ENCODE measurements around the gene BASP1.

The BASP1 gene

DNA sequence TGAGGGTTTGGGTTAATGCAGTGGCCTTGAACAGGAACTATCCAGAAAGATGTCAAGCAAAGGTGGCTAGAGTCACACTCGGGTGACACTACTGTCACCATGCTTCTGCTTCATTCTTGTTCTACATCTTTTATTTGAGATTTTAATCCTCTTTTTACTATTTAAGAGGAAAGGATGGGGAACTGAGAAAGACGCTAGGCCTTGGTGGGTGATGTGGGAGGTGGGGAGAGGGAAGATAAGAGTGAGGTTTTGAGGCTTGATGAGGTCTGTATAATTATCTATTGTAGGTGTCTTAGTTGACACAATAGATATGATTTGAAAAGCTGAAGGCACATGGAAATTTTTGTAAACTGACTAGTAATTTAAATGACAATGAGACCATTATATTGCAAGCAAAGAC lies 3.5 kb upstream of the BASP1 start:
- no peak for TF ChIP-seq ZFP30 (CRISPR knock-in tag; IDR thresholded peaks at IDR 0.05)
- no peak for TF ChIP-seq ZNF8 (CRISPR knock-in tag; IDR thresholded peaks at IDR 0.05)
- TF ChIP-seq, protein P1, sequence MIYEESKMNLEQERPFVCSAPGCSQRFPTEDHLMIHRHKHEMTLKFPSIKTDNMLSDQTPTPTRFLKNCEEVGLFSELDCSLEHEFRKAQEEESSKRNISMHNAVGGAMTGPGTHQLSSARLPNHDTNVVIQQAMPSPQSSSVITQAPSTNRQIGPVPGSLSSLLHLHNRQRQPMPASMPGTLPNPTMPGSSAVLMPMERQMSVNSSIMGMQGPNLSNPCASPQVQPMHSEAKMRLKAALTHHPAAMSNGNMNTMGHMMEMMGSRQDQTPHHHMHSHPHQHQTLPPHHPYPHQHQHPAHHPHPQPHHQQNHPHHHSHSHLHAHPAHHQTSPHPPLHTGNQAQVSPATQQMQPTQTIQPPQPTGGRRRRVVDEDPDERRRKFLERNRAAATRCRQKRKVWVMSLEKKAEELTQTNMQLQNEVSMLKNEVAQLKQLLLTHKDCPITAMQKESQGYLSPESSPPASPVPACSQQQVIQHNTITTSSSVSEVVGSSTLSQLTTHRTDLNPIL (CRISPR knock-in tag; IDR thresholded peaks at IDR 0.05; ENCODE audit: low read depth): no peak
- TF ChIP-seq ARNTL (CRISPR knock-in tag; IDR thresholded peaks at IDR 0.05; ENCODE audit: borderline replicate concordance, low read depth): no peak
- no peak for TF ChIP-seq SNAI2 (CRISPR knock-in tag; IDR thresholded peaks at IDR 0.05)
- TF ChIP-seq PPARA (CRISPR knock-in tag; IDR thresholded peaks at IDR 0.05; ENCODE audit: borderline replicate concordance): no peak
- no peak for TF ChIP-seq ISL1 (CRISPR knock-in tag; IDR thresholded peaks at IDR 0.05)
- no peak for TF ChIP-seq BACH2 (CRISPR knock-in tag; IDR thresholded peaks at IDR 0.05; ENCODE audit: borderline replicate concordance)
- TF ChIP-seq TOX (CRISPR knock-in tag; IDR thresholded peaks at IDR 0.05; ENCODE audit: borderline replicate concordance): no peak
- no peak for TF ChIP-seq ZNF565 (CRISPR knock-in tag; conservative IDR thresholded peaks at IDR 0.05; ENCODE audit: low read depth)
- no peak for TF ChIP-seq ESRRG (CRISPR knock-in tag; IDR thresholded peaks at IDR 0.05)
- TF ChIP-seq, protein P2, sequence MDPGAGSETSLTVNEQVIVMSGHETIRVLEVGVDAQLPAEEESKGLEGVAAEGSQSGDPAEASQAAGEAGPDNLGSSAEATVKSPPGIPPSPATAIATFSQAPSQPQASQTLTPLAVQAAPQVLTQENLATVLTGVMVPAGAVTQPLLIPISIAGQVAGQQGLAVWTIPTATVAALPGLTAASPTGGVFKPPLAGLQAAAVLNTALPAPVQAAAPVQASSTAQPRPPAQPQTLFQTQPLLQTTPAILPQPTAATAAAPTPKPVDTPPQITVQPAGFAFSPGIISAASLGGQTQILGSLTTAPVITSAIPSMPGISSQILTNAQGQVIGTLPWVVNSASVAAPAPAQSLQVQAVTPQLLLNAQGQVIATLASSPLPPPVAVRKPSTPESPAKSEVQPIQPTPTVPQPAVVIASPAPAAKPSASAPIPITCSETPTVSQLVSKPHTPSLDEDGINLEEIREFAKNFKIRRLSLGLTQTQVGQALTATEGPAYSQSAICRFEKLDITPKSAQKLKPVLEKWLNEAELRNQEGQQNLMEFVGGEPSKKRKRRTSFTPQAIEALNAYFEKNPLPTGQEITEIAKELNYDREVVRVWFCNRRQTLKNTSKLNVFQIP (CRISPR knock-in tag; IDR thresholded peaks at IDR 0.05; ENCODE audit: borderline replicate concordance, low read depth): no peak
- TF ChIP-seq TCF4 (CRISPR knock-in tag; IDR thresholded peaks at IDR 0.05; ENCODE audit: borderline replicate concordance): no peak
- TF ChIP-seq CSDC2 (CRISPR knock-in tag; IDR thresholded peaks at IDR 0.05): no peak
- no peak for TF ChIP-seq RARB (CRISPR knock-in tag; IDR thresholded peaks at IDR 0.05)
- no peak for TF ChIP-seq ZNF70 (CRISPR knock-in tag; IDR thresholded peaks at IDR 0.05)
- TF ChIP-seq OSR1 (CRISPR knock-in tag; IDR thresholded peaks at IDR 0.05): no peak
- TF ChIP-seq GLIS3 (CRISPR knock-in tag; IDR thresholded peaks at IDR 0.05): no peak
- TF ChIP-seq, protein P3, sequence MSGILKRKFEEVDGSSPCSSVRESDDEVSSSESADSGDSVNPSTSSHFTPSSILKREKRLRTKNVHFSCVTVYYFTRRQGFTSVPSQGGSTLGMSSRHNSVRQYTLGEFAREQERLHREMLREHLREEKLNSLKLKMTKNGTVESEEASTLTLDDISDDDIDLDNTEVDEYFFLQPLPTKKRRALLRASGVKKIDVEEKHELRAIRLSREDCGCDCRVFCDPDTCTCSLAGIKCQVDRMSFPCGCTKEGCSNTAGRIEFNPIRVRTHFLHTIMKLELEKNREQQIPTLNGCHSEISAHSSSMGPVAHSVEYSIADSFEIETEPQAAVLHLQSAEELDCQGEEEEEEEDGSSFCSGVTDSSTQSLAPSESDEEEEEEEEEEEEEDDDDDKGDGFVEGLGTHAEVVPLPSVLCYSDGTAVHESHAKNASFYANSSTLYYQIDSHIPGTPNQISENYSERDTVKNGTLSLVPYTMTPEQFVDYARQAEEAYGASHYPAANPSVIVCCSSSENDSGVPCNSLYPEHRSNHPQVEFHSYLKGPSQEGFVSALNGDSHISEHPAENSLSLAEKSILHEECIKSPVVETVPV (CRISPR knock-in tag; IDR thresholded peaks at IDR 0.05): no peak
- no peak for ATAC-seq

DNA sequence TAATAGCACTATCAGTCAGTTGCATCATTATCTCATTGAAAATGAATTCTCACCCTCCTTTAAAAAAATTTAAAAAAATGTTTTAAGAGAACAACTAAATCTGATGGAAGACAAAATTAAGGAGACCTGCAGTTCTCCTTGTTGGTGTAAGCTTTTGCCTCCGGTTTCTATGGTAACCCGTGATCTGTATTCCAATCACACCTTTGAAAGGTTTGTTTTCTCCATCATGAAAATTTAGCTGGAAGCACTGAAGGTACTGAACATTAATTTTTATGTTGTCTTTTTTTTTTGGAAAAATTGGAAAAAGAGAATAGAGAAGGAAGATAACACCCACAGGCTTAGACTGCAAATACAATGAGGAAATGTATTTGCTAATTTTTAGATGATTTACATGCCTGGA lies 2.5 kb upstream of the BASP1 start:
- TF ChIP-seq TCF4 (CRISPR knock-in tag; IDR thresholded peaks at IDR 0.05; ENCODE audit: borderline replicate concordance) (no peak), ISL1 (CRISPR knock-in tag; IDR thresholded peaks at IDR 0.05) (no peak), ZNF565 (CRISPR knock-in tag; conservative IDR thresholded peaks at IDR 0.05; ENCODE audit: low read depth) (no peak), ZNF70 (CRISPR knock-in tag; IDR thresholded peaks at IDR 0.05) (no peak), PPARA (CRISPR knock-in tag; IDR thresholded peaks at IDR 0.05; ENCODE audit: borderline replicate concordance) (no peak), TOX (CRISPR knock-in tag; IDR thresholded peaks at IDR 0.05; ENCODE audit: borderline replicate concordance) (no peak), GLIS3 (CRISPR knock-in tag; IDR thresholded peaks at IDR 0.05) (no peak), ZC3H10 (CRISPR knock-in tag; IDR thresholded peaks at IDR 0.05) (no peak), PATZ1 (CRISPR knock-in tag; IDR thresholded peaks at IDR 0.05; ENCODE audit: borderline replicate concordance) (no peak), ARNTL (CRISPR knock-in tag; IDR thresholded peaks at IDR 0.05; ENCODE audit: borderline replicate concordance, low read depth) (no peak), OSR1 (CRISPR knock-in tag; IDR thresholded peaks at IDR 0.05) (no peak), ESRRG (CRISPR knock-in tag; IDR thresholded peaks at IDR 0.05) (no peak), CSDC2 (CRISPR knock-in tag; IDR thresholded peaks at IDR 0.05) (no peak), ZNF8 (CRISPR knock-in tag; IDR thresholded peaks at IDR 0.05) (no peak), ZFP3 (CRISPR knock-in tag; IDR thresholded peaks at IDR 0.05) (no peak), BACH2 (CRISPR knock-in tag; IDR thresholded peaks at IDR 0.05; ENCODE audit: borderline replicate concordance) (no peak)
- TF ChIP-seq, protein P3 (CRISPR knock-in tag; IDR thresholded peaks at IDR 0.05): no peak
- TF ChIP-seq, protein P4, sequence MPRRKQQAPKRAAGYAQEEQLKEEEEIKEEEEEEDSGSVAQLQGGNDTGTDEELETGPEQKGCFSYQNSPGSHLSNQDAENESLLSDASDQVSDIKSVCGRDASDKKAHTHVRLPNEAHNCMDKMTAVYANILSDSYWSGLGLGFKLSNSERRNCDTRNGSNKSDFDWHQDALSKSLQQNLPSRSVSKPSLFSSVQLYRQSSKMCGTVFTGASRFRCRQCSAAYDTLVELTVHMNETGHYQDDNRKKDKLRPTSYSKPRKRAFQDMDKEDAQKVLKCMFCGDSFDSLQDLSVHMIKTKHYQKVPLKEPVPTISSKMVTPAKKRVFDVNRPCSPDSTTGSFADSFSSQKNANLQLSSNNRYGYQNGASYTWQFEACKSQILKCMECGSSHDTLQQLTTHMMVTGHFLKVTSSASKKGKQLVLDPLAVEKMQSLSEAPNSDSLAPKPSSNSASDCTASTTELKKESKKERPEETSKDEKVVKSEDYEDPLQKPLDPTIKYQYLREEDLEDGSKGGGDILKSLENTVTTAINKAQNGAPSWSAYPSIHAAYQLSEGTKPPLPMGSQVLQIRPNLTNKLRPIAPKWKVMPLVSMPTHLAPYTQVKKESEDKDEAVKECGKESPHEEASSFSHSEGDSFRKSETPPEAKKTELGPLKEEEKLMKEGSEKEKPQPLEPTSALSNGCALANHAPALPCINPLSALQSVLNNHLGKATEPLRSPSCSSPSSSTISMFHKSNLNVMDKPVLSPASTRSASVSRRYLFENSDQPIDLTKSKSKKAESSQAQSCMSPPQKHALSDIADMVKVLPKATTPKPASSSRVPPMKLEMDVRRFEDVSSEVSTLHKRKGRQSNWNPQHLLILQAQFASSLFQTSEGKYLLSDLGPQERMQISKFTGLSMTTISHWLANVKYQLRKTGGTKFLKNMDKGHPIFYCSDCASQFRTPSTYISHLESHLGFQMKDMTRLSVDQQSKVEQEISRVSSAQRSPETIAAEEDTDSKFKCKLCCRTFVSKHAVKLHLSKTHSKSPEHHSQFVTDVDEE (CRISPR knock-in tag; IDR thresholded peaks at IDR 0.05): no peak
- ATAC-seq: no peak
